GM12864 (cell line): ENCODE data around the gene SHF.
A peak's percentile ranks its signal among the peaks of the same experiment; 100 is the strongest.

Experiments used
- DNase-seq: peaks from one replicate; pipeline ENCODE4 v3.0.0-alpha.2; 2011; ENCODE audit warnings: low read depth
- H3K4me3 ChIP-seq: 2 replicates; pipeline ENCODE4 v1.5.1; 2011; ENCODE audit warnings: mild to moderate bottlenecking, low read depth, low read length, control low read depth
- CTCF ChIP-seq: IDR thresholded peaks from 2 replicates; pipeline ENCODE4 v1.5.1; 2011; ENCODE audit warnings: low read depth, mild to moderate bottlenecking, moderate library complexity, low read length, control low read depth, inconsistent platforms; ENCODE audit errors: missing control alignments

SHF gene

GRCh38 chr15:45228931-45229330, 41.2 kb upstream of the SHF start:
- DNase-seq, result no peak
- no peak for TF ChIP-seq CTCF
- H3K4me3 ChIP-seq, result no peak overlapping the region

- no peak for DNase-seq
- no peak for TF ChIP-seq CTCF
- H3K4me3 ChIP-seq, result no peak overlapping the region
Measured at GRCh38 chr15:45225506-45226273, 37.9 kb upstream of the SHF start.

GRCh38 chr15:45224621-45225217, 37.0 kb upstream of the SHF start:
- H3K4me3 ChIP-seq, result no peak overlapping the region
- no peak for TF ChIP-seq CTCF
- no peak for DNase-seq

- TF ChIP-seq CTCF, result peak; percentile 7
- no peak for DNase-seq
- no peak overlapping the region for H3K4me3 ChIP-seq
Measured at GRCh38 chr15:45221967-45222366, 34.2 kb upstream of the SHF start.

GRCh38 chr15:45221053-45221599, 33.4 kb upstream of the SHF start:
- no peak for DNase-seq
- TF ChIP-seq CTCF, result no peak
- H3K4me3 ChIP-seq, result no peak overlapping the region

GRCh38 chr15:45212493-45212892, 24.7 kb upstream of the SHF start:
- H3K4me3 ChIP-seq, result no peak overlapping the region
- no peak for DNase-seq
- TF ChIP-seq CTCF, result no peak

- TF ChIP-seq CTCF, result peak; percentile 95
- H3K4me3 ChIP-seq, result no peak overlapping the region
- peak; percentile 38 for DNase-seq
Measured at GRCh38 chr15:45205192-45205591, 17.4 kb upstream of the SHF start.
